Nephron progenitor cell (in vitro differentiated cells): Measurements from ENCODE around the gene WDFY2.

ENCODE experiments used
- DNase-seq: peaks from one replicate; pipeline ENCODE4 v3.0.0; 2021
- H3K27ac Mint-ChIP-seq: 2 replicates; pipeline ENCODE4 v1.8.0; 2021; ENCODE audit warnings: mild to moderate bottlenecking, moderate library complexity, mixed read lengths
- H3K27me3 Mint-ChIP-seq: 2 replicates; pipeline ENCODE4 v1.8.0; 2021; ENCODE audit warnings: mild to moderate bottlenecking, low read depth, mixed read lengths; ENCODE audit not compliant: poor library complexity
- H3K36me3 Mint-ChIP-seq: 2 replicates; pipeline ENCODE4 v1.8.0; 2021; ENCODE audit warnings: low read depth, mixed read lengths
- H3K4me1 Mint-ChIP-seq: 2 replicates; pipeline ENCODE4 v1.8.0; 2021; ENCODE audit warnings: mixed read lengths
- H3K4me3 Mint-ChIP-seq: 2 replicates; pipeline ENCODE4 v1.8.0; 2021; ENCODE audit warnings: mild to moderate bottlenecking, moderate library complexity, mixed read lengths
- H3K9me3 Mint-ChIP-seq: 2 replicates; pipeline ENCODE4 v1.8.0; 2021; ENCODE audit warnings: mild to moderate bottlenecking, moderate library complexity, mixed read lengths
- TF ChIP-seq, protein P1 (sequence below): fragments of 200-600 bp; sonication (generic); IDR thresholded peaks from 2 replicates; pipeline ENCODE4 v1.5.0; 2021; ENCODE audit warnings: antibody characterized with exemption

WDFY2 gene

DNA sequence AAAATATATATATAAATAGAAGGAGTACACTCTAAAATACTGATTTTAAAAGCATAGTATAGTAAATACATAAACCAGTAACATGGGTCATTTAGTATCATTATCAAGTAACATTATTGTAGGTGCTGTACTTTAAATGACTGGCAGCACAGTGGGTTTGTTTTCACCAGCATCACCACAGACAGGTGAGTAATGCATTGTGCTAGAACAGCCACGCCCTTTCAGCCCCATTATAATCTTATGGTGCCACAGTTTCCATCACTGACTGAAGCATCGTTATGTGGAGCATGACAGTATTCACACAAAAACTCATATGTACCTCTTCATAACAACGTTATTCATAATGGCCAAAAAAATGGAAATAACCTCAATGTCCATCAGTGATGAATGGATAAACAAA lies 131.4 kb downstream of the WDFY2 start:
- peaks cover 5% of the 10 kb centered on the region for H3K9me3 Mint-ChIP-seq
- H3K36me3 Mint-ChIP-seq, result peaks cover 9% of the 10 kb centered on the region
- no peak overlapping the region for H3K4me3 Mint-ChIP-seq
- no peak overlapping the region for H3K27ac Mint-ChIP-seq
- DNase-seq, result no peak
- no peaks in the 10 kb centered on the region for H3K4me1 Mint-ChIP-seq
- TF ChIP-seq, protein P1, sequence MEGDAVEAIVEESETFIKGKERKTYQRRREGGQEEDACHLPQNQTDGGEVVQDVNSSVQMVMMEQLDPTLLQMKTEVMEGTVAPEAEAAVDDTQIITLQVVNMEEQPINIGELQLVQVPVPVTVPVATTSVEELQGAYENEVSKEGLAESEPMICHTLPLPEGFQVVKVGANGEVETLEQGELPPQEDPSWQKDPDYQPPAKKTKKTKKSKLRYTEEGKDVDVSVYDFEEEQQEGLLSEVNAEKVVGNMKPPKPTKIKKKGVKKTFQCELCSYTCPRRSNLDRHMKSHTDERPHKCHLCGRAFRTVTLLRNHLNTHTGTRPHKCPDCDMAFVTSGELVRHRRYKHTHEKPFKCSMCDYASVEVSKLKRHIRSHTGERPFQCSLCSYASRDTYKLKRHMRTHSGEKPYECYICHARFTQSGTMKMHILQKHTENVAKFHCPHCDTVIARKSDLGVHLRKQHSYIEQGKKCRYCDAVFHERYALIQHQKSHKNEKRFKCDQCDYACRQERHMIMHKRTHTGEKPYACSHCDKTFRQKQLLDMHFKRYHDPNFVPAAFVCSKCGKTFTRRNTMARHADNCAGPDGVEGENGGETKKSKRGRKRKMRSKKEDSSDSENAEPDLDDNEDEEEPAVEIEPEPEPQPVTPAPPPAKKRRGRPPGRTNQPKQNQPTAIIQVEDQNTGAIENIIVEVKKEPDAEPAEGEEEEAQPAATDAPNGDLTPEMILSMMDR, result no peak
- H3K27me3 Mint-ChIP-seq, result no peaks in the 10 kb centered on the region

DNA sequence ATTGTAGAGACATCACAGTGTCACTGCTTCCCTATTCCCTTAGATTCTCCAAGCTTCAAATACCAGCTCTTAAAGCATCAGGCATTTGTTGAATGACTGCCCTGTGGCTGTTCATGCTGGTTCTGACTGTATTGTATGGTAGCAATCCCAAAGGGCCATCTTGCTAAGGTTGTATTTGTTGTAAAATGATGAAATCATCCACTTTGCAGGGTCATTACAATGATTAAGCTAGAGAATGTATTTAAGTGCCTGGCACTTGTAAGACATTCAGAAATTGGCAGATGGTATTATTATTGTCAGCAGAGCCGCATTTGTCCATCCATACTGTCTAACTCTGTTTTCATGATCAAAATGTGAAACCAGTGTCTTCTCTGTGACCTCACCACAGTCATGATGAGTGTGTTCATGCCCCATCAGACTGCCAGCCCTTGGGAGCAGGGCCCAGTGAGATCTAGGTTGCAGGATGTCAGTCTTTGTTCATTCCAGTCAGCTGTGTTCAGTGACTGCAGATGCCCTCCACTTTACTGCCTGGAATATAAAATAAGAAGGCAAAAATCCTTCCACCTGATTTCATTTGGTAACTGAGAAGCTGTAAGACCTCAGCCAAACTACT lies 133.6 kb downstream of the WDFY2 start:
- TF ChIP-seq, protein P1, result no peak
- H3K27ac Mint-ChIP-seq, result no peak overlapping the region
- no peak for DNase-seq
- peaks cover 6% of the 10 kb centered on the region for H3K4me1 Mint-ChIP-seq
- peaks cover 5% of the 10 kb centered on the region for H3K36me3 Mint-ChIP-seq
- H3K4me3 Mint-ChIP-seq, result no peak overlapping the region
- no peaks in the 10 kb centered on the region for H3K9me3 Mint-ChIP-seq
- H3K27me3 Mint-ChIP-seq, result no peaks in the 10 kb centered on the region

DNA sequence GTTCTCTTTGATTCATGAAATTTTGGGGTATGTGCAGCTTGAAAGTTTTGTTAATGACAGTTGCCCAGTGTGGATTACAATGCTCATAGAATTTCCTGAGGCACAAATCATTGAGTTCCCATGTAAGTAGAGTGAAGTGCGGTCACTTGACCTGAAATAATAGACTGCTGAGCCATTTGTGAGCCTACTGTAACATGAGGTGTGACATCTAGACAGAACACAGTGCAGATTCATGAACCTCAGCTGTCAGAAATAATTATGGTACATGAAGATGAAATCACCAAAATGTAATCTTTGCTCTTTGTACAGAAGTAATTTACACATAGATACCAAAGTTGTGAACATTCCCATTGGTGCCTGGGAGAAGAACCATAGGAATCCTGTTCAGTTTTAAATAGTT lies 135.1 kb downstream of the WDFY2 start:
- H3K4me1 Mint-ChIP-seq, result peaks cover 13% of the 10 kb centered on the region
- DNase-seq, result no peak
- TF ChIP-seq, protein P1, result no peak
- no peaks in the 10 kb centered on the region for H3K27me3 Mint-ChIP-seq
- H3K4me3 Mint-ChIP-seq, result no peak overlapping the region
- H3K36me3 Mint-ChIP-seq, result peaks cover 5% of the 10 kb centered on the region
- no peak overlapping the region for H3K27ac Mint-ChIP-seq
- no peaks in the 10 kb centered on the region for H3K9me3 Mint-ChIP-seq

DNA sequence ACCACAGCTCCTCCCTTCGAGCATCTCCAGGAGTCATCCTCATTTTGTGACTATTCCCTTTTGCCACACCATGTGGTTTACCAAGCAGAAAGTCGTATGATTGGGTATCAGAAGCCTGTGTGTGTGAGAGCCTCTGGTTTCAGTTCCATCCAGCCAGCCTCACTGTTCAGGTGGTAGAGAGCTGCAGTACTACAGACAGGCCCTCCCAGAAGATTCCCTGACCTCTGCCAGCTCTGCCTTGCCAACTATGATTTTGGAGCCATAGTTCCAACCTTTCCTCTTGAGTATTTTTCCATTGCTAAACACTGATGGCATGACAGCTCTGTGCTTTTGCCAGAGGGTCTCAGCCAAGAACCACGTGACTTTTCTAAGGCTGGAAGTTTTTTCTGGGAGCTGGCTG lies 137.2 kb downstream of the WDFY2 start:
- Mint-ChIP-seq H3K36me3 (peaks cover 5% of the 10 kb centered on the region), H3K4me1 (peaks cover 13% of the 10 kb centered on the region), H3K27ac (peak overlapping the region; percentile 47), H3K4me3 (no peak overlapping the region), H3K27me3 (no peaks in the 10 kb centered on the region), H3K9me3 (no peaks in the 10 kb centered on the region)
- DNase-seq, result no peak
- TF ChIP-seq, protein P1, result no peak

DNA sequence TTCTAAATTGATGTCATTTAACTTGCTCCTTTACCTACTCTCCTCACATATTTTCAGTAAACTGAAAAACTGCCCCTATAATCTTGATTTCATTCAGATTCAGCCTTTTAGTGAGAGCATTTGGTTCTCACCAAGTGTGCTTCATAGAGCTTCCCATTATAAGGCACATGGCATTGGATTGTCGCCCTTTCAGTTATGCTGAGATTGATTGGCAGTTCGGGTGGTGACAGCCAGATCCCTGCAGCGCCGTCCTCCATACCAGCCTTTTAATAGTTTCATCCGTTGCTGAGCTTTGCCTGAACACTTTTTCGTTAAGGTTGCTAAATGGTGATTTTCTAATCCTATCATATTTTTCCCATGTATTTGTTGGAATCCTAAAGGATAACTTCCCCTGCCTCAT lies 139.3 kb downstream of the WDFY2 start:
- no peaks in the 10 kb centered on the region for H3K27me3 Mint-ChIP-seq

DNA sequence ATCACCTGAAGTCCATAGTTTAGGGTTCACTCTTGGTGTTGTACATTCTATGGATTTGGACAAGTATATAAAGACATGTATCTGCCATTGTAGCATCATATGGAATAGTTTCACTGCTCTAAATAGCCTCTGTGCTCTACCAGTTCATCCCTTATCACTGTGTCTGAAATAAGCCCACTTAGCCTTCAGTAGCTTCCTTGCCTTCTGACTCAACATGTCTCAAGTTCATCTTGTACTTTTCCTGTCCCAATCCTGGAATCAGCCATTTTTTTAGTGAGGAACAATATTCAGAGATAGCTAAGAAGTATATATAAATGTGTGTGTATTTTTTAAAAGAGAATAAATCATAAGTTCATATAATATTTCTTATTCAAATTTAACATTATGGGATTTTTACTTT lies 140.5 kb downstream of the WDFY2 start:
- TF ChIP-seq, protein P1, result no peak
- no peak for DNase-seq
- H3K27me3 Mint-ChIP-seq, result no peaks in the 10 kb centered on the region
- H3K4me3 Mint-ChIP-seq, result no peak overlapping the region
- H3K36me3 Mint-ChIP-seq, result peaks cover 5% of the 10 kb centered on the region
- no peaks in the 10 kb centered on the region for H3K9me3 Mint-ChIP-seq
- H3K4me1 Mint-ChIP-seq, result peaks cover 13% of the 10 kb centered on the region
- no peak overlapping the region for H3K27ac Mint-ChIP-seq

More for the DNA sequence above, 139.3 kb downstream of the WDFY2 start:
- Mint-ChIP-seq H3K4me3 (no peak overlapping the region), H3K9me3 (no peaks in the 10 kb centered on the region), H3K27ac (no peak overlapping the region), H3K4me1 (peaks cover 13% of the 10 kb centered on the region), H3K36me3 (peaks cover 5% of the 10 kb centered on the region)
- no peak for DNase-seq
- TF ChIP-seq, protein P1, result no peak
